HG02852 (cell line): ENCODE data around the gene SST.
"Not testable (repeated sequence)": the region's sequence is repeated elsewhere in the genome, so short reads cannot be mapped to it uniquely, and the experiment has no call there.

Experiments used
- ATAC-seq: cut with Tn5 transposase; IDR thresholded peaks from one replicate; pipeline ENCODE4 v1.9.1; 2021; ENCODE audit warnings: mild to moderate bottlenecking, moderate library complexity; ENCODE audit not compliant: unreplicated experiment

SST gene

GRCh38 chr3:187684880-187685279, 14.7 kb upstream of the SST start:
- ATAC-seq = no peak

GRCh38 chr3:187684444-187684843, 14.2 kb upstream of the SST start:
- ATAC-seq = no peak

- ATAC-seq = not testable (repeated sequence)
Measured at GRCh38 chr3:187681756-187682155, 11.6 kb upstream of the SST start.

- ATAC-seq = peak; percentile 67
Measured at GRCh38 chr3:187679638-187680396, 9.6 kb upstream of the SST start.

GRCh38 chr3:187678726-187679268, 8.6 kb upstream of the SST start:
- ATAC-seq = no peak

- no peak for ATAC-seq
Measured at GRCh38 chr3:187677604-187678003, 7.4 kb upstream of the SST start.

GRCh38 chr3:187673012-187673411, 2.8 kb upstream of the SST start:
- ATAC-seq = no peak

GRCh38 chr3:187667526-187667925, 2.7 kb downstream of the SST start:
- ATAC-seq = no peak

GRCh38 chr3:187665764-187666402, 4.3 kb downstream of the SST start:
- ATAC-seq = no peak

- ATAC-seq = no peak
Measured at GRCh38 chr3:187665010-187665409, 5.2 kb downstream of the SST start.

GRCh38 chr3:187662848-187663409, 7.3 kb downstream of the SST start:
- ATAC-seq = no peak

- no peak for ATAC-seq
Measured at GRCh38 chr3:187661267-187661666, 8.9 kb downstream of the SST start.

- no peak for ATAC-seq
Measured at GRCh38 chr3:187651282-187651681, 18.9 kb downstream of the SST start.

GRCh38 chr3:187648177-187648576, 22.0 kb downstream of the SST start:
- ATAC-seq = peak; percentile 89

GRCh38 chr3:187646906-187647660, 23.1 kb downstream of the SST start:
- ATAC-seq = no peak

GRCh38 chr3:187645379-187645778, 24.8 kb downstream of the SST start:
- not testable (repeated sequence) for ATAC-seq

GRCh38 chr3:187642861-187643260, 27.3 kb downstream of the SST start:
- ATAC-seq = no peak

GRCh38 chr3:187641320-187642016, 28.7 kb downstream of the SST start:
- ATAC-seq = no peak

- no peak for ATAC-seq
Measured at GRCh38 chr3:187640569-187641059, 29.6 kb downstream of the SST start.

GRCh38 chr3:187639927-187640568, 30.1 kb downstream of the SST start:
- ATAC-seq = no peak
